Measurements from ENCODE around the gene ACKR3. TPM values are rescaled to one million over a fixed set of nuclear protein-coding genes. Genes with fewer than 3 reads are reported as not detected.

Gene ACKR3
- total and polyA plus RNA-seq, 2 of the 4 experiments (the other 2 are of a cell fraction), result not detected

DNA sequence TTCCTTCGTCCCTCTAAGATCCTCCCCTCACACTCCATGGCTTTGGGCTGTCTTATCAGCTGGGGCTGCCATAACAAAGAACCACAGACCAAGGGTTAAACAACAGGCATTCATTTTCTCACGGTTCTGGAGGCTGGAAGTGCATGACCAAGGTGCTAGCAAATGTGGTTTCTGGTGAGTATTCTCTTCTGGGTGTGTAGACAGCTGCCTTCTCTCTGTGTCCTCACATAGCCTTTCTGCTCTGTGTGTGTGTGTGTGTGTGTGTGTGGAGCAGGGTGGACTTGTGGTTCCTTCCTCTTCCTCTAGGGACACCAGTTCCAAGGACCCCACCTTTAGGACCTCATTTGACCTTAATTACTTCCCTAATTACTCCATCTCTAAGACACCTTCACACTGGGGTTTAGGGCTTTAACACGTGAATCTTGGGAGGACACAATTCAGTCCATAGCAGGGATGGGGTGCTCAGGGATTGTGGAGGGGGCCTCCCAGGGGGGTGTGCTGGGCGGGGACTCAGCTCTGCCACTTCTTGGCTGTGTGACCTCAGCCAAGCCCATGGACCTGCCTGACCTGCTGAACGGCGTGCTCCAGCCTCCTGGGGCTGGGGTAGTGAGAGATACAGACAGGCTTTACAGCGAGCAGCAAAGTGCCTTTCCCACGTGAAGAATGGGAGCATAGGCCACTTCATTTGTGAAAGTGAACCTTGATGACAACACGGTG, 38.0 kb downstream of the ACKR3 start:
- in situ Hi-C loops (cut with MboI; ENCODE audit: low sequenced_read_pairs) (no loop called here), intact Hi-C loops (cut with micrococcal nuclease) (no loop called here), dilution Hi-C loops (cut with HindIII; ENCODE audit: low sequenced_read_pairs, unreplicated experiment) (no loop called here)
- no peak overlapping the region for H4K8ac ChIP-seq (ENCODE audit: low read depth in 2 of 2, low read length in 2 of 2)
- no peak overlapping the region for H3K23ac ChIP-seq (ENCODE audit: low read depth, low read length)
- CTCF ChIA-PET, result no interaction called here
- peaks cover 2% of the 10 kb centered on the region; the same call in 1 of the 2 replicates for H3K4me1 ChIP-seq (ENCODE audit: control insufficient read depth, insufficient read depth, low read length)
- H2BK120ac ChIP-seq (ENCODE audit: low read depth, low read length), result no peak overlapping the region
- H2AK5ac ChIP-seq (ENCODE audit: low read depth, low read length), result no peak overlapping the region
- H3K9me3 ChIP-seq (ENCODE audit: control insufficient read depth, insufficient read depth, low read length), result no peaks in the 10 kb centered on the region; the same call in 1 of the 2 replicates
- no peak overlapping the region for H3K18ac ChIP-seq (ENCODE audit: low read depth, low read length)
- H3K9me1 ChIP-seq (ENCODE audit: insufficient read depth, low read length), result no peaks in the 10 kb centered on the region
- H2BK15ac ChIP-seq (ENCODE audit: low read depth, low read length), result no peak overlapping the region
- H3K36me3 ChIP-seq (ENCODE audit: control insufficient read depth, insufficient read depth, low read length), result no peaks in the 10 kb centered on the region
- POLR2A ChIA-PET (ENCODE audit: unreplicated experiment), result no interaction called here
- H3K79me1 ChIP-seq (ENCODE audit: low read depth in 1 of 2, low read length in 2 of 2), result no peaks in the 10 kb centered on the region
- no peak overlapping the region for H4K5ac ChIP-seq (ENCODE audit: low read depth, low read length)
- no peak overlapping the region for H2AFZ ChIP-seq (replicated peaks; ENCODE audit: low read length, poor library complexity)
- no peak overlapping the region for H4K91ac ChIP-seq (ENCODE audit: insufficient read depth, low read depth, low read length)
- no peak overlapping the region for H3K4me3 ChIP-seq (ENCODE audit: insufficient read depth, low read depth, low read length)
- no peak overlapping the region for H3K56ac ChIP-seq (ENCODE audit: extremely low read depth, insufficient read depth, low read length)
- WGBS, 2 experiments (ENCODE audit: extremely low coverage in 2 of 2, insufficient read length in 1 of 2), result 46% methylated on average over 4 of the region's 9 CpGs; no CpG with 5 or more reads in 1 of the 2 experiments
- H2BK5ac ChIP-seq (ENCODE audit: low read depth, low read length, poor library complexity, severe bottlenecking), result no peak overlapping the region
- H3K14ac ChIP-seq (replicated peaks; ENCODE audit: low read depth, low read length), result no peak overlapping the region
- H3K27me3 ChIP-seq (ENCODE audit: control insufficient read depth, insufficient read depth, low read length), result peaks cover 7% of the 10 kb centered on the region
- DNase-seq, result peak; percentile 14
- no peak overlapping the region for H3K27ac ChIP-seq (ENCODE audit: insufficient read depth, low read length)
- no TSS peak for BruUV-seq (replicated peaks)
- ATAC-seq (ENCODE audit: low read depth), result no peak
- H2BK20ac ChIP-seq (ENCODE audit: low read depth, low read length), result no peak overlapping the region
- H3K9ac ChIP-seq (ENCODE audit: low read depth, low read length), result no peak overlapping the region
- no peak overlapping the region for H3K4me2 ChIP-seq (ENCODE audit: low read depth, low read length)
- no peak for TF ChIP-seq RAD21 (IDR thresholded peaks at IDR 0.05; ENCODE audit: low read length)
- TF ChIP-seq, protein P1, sequence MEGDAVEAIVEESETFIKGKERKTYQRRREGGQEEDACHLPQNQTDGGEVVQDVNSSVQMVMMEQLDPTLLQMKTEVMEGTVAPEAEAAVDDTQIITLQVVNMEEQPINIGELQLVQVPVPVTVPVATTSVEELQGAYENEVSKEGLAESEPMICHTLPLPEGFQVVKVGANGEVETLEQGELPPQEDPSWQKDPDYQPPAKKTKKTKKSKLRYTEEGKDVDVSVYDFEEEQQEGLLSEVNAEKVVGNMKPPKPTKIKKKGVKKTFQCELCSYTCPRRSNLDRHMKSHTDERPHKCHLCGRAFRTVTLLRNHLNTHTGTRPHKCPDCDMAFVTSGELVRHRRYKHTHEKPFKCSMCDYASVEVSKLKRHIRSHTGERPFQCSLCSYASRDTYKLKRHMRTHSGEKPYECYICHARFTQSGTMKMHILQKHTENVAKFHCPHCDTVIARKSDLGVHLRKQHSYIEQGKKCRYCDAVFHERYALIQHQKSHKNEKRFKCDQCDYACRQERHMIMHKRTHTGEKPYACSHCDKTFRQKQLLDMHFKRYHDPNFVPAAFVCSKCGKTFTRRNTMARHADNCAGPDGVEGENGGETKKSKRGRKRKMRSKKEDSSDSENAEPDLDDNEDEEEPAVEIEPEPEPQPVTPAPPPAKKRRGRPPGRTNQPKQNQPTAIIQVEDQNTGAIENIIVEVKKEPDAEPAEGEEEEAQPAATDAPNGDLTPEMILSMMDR (conservative IDR thresholded peaks at IDR 0.05; ENCODE audit: low read depth, low read length), result no peak
- no peak for TF ChIP-seq FOS (IDR thresholded peaks at IDR 0.05; ENCODE audit: low read depth, low read length)
- no peak for TF ChIP-seq CHD1 (IDR thresholded peaks at IDR 0.05; ENCODE audit: low read depth, low read length)
- TF ChIP-seq, protein P2, sequence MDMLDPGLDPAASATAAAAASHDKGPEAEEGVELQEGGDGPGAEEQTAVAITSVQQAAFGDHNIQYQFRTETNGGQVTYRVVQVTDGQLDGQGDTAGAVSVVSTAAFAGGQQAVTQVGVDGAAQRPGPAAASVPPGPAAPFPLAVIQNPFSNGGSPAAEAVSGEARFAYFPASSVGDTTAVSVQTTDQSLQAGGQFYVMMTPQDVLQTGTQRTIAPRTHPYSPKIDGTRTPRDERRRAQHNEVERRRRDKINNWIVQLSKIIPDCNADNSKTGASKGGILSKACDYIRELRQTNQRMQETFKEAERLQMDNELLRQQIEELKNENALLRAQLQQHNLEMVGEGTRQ (IDR thresholded peaks at IDR 0.05; ENCODE audit: low read depth, low read length), result no peak
- TF ChIP-seq, protein P3, sequence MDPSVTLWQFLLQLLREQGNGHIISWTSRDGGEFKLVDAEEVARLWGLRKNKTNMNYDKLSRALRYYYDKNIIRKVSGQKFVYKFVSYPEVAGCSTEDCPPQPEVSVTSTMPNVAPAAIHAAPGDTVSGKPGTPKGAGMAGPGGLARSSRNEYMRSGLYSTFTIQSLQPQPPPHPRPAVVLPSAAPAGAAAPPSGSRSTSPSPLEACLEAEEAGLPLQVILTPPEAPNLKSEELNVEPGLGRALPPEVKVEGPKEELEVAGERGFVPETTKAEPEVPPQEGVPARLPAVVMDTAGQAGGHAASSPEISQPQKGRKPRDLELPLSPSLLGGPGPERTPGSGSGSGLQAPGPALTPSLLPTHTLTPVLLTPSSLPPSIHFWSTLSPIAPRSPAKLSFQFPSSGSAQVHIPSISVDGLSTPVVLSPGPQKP (IDR thresholded peaks at IDR 0.05; ENCODE audit: borderline replicate concordance, low read depth, low read length), result no peak
- TF ChIP-seq RFX5 (IDR thresholded peaks at IDR 0.05; ENCODE audit: low read depth, low read length), result no peak
- TF ChIP-seq SMC3 (IDR thresholded peaks at IDR 0.05; ENCODE audit: low read depth, low read length), result no peak
- TF ChIP-seq MAFK (IDR thresholded peaks at IDR 0.05; ENCODE audit: low read depth, low read length), result no peak
- TF ChIP-seq CEBPB (IDR thresholded peaks at IDR 0.05; ENCODE audit: low read depth, low read length), result no peak
- no peak for TF ChIP-seq POLR2A (IDR thresholded peaks at IDR 0.05; ENCODE audit: low read depth, low read length)
- TF ChIP-seq MAZ (IDR thresholded peaks at IDR 0.05; ENCODE audit: borderline replicate concordance, low read depth, low read length), result no peak
- no peak for TF ChIP-seq NFE2L2 (IDR thresholded peaks at IDR 0.05; ENCODE audit: low read depth, low read length)
- TF ChIP-seq MXI1 (IDR thresholded peaks at IDR 0.05; ENCODE audit: borderline replicate concordance, low read depth, low read length), result no peak
- no peak for TF ChIP-seq BHLHE40 (IDR thresholded peaks at IDR 0.05; ENCODE audit: low read depth, low read length)
- TF ChIP-seq RCOR1 (IDR thresholded peaks at IDR 0.05; ENCODE audit: insufficient replicate concordance, low read length), result no peak
- no peaks in the 10 kb centered on the region for H4K20me1 ChIP-seq (ENCODE audit: insufficient read depth, low read length)
- no peak overlapping the region for H3K4ac ChIP-seq (ENCODE audit: low read depth, low read length)
- H2AK9ac ChIP-seq (replicated peaks; ENCODE audit: low read depth, low read length, poor library complexity), result peak overlapping the region; percentile 30
